H1 (cell line): ENCODE data around the gene IL17A. TPM values are rescaled to one million over a fixed set of nuclear protein-coding genes. Genes with fewer than 3 reads are reported as not detected.

Source experiments
- CTCF ChIA-PET: fragments of 300-600 bp; sonication (Branson Sonifier 250); formaldehyde crosslinking; loops from one replicate; lab custom pipeline; 2021; ENCODE audit not compliant: partially characterized antibody; lab: Charles Lee
- POLR2A ChIA-PET: fragments of 300-600 bp; sonication (Branson Sonifier 250); formaldehyde crosslinking; loops from one replicate; lab custom pipeline; 2021; ENCODE audit warnings: inconsistent platforms; ENCODE audit not compliant: partially characterized antibody; lab: Charles Lee
- DNase-seq, 2 experiments: peaks; one replicate each; pipeline versions ENCODE4 v3.0.0 to v3.0.0-alpha.2; 2010 to 2022; ENCODE audit warnings: low spot score in 2 of 2, low read depth in 1 of 2, mixed read lengths in 1 of 2
- FAIRE-seq: peaks from 2 replicates; lab custom pipeline; 2011; peaks lifted over from hg19 to GRCh38; lab: Jason Lieb, UNC
- H2AFZ ChIP-seq: 2 replicates; pipeline ENCODE4 v1.8.1; 2012; ENCODE audit warnings: low read length, inconsistent platforms
- H2AK5ac ChIP-seq: 2 replicates; pipeline ENCODE4 v1.6.1; 2013; ENCODE audit warnings: low read depth, low read length
- H2BK120ac ChIP-seq: replicated peaks from 2 replicates; pipeline ENCODE3; 2013; ENCODE audit warnings: low read depth, low read length, inconsistent platforms
- H2BK12ac ChIP-seq: 2 replicates; pipeline ENCODE4 v1.6.1; 2013; ENCODE audit warnings: low read depth, low read length
- H2BK15ac ChIP-seq: 2 replicates; pipeline ENCODE4 v1.6.1; 2013; ENCODE audit warnings: low read length
- H2BK20ac ChIP-seq: 2 replicates; pipeline ENCODE4 v1.6.1; 2013; ENCODE audit warnings: low read length
- H2BK5ac ChIP-seq: 2 replicates; pipeline ENCODE4 v1.6.1; 2013; ENCODE audit warnings: low read depth, low read length
- H3K14ac ChIP-seq: 2 replicates; pipeline ENCODE4 v1.6.1; 2013; ENCODE audit warnings: inconsistent platforms; ENCODE audit not compliant: insufficient read length
- H3K18ac ChIP-seq: 2 replicates; pipeline ENCODE4 v1.6.1; 2013; ENCODE audit warnings: low read length; ENCODE audit errors: extremely low read depth
- H3K23ac ChIP-seq: 2 replicates; pipeline ENCODE4 v1.6.1; 2013; ENCODE audit warnings: inconsistent platforms; ENCODE audit not compliant: insufficient read length
- H3K23me2 ChIP-seq: 2 replicates; pipeline ENCODE4 v1.6.1; 2013; ENCODE audit warnings: low read depth, low read length
- H3K27ac ChIP-seq: 2 replicates; pipeline ENCODE4 v1.6.1; 2011; ENCODE audit warnings: low read depth, low read length, inconsistent platforms
- H3K27me3 ChIP-seq, 4 experiments: replicated peaks in 1 of 4; 1 replicate in 1 of 4; 2 replicates in 3 of 4; pipeline versions ENCODE4 v1.6.1 to v1.8.1; 2011 to 2013; ENCODE audit warnings: low read length in 3 of 4, mild to moderate bottlenecking in 3 of 4, inconsistent platforms in 2 of 4, mixed read lengths in 2 of 4, moderate library complexity in 1 of 4; ENCODE audit not compliant: control insufficient read depth in 3 of 4, insufficient read depth in 3 of 4; ENCODE audit errors: extremely low read depth in 1 of 4
- H3K36me3 ChIP-seq, 4 experiments: 2 replicates each; pipeline versions ENCODE4 v1.6.1 to v1.8.1; 2011 to 2013; ENCODE audit warnings: mild to moderate bottlenecking in 4 of 4, low read length in 3 of 4, moderate library complexity in 2 of 4, control low read depth in 1 of 4, inconsistent platforms in 1 of 4; ENCODE audit not compliant: insufficient read depth in 4 of 4, control insufficient read depth in 2 of 4
- H3K4ac ChIP-seq: replicated peaks from 2 replicates; pipeline ENCODE3; 2013; ENCODE audit warnings: low read length, low read depth, mixed read lengths, inconsistent platforms; ENCODE audit not compliant: insufficient read length
- H3K4me1 ChIP-seq, 4 experiments: replicated peaks in 1 of 4; 1 replicate in 1 of 4; 2 replicates in 3 of 4; pipeline versions ENCODE4 v1.6.1 to v1.8.1; 2011 to 2013; ENCODE audit warnings: low read length in 3 of 4, inconsistent platforms in 2 of 4, mixed read lengths in 1 of 4; ENCODE audit not compliant: insufficient read depth in 4 of 4, control insufficient read depth in 3 of 4
- H3K4me2 ChIP-seq, 2 experiments: 2 replicates each; pipeline versions ENCODE4 v1.6.1 to v1.8.1; 2011 to 2013; ENCODE audit warnings: low read depth in 2 of 2, low read length in 2 of 2, control low read depth in 1 of 2, inconsistent platforms in 1 of 2, mild to moderate bottlenecking in 1 of 2; ENCODE audit not compliant: insufficient read depth in 1 of 2
- H3K4me3 ChIP-seq, 4 experiments: fragments of 200-600, 300-600 bp in 1 of 4; sonication (generic), shearing (Covaris generic), sonication (Bioruptor Twin) in 1 of 4; 2 replicates each; pipeline versions ENCODE4 v1.5.1 to v1.8.1; 2011 to 2016; ENCODE audit warnings: low read length in 4 of 4, low read depth in 3 of 4, control low read depth in 2 of 4, inconsistent platforms in 2 of 4, mild to moderate bottlenecking in 2 of 4, mixed read lengths in 1 of 4, moderate library complexity in 1 of 4; ENCODE audit not compliant: insufficient read depth in 2 of 4; ENCODE audit errors: extremely low read depth in 1 of 4
- H3K56ac ChIP-seq: replicated peaks from 2 replicates; pipeline ENCODE3; 2013; ENCODE audit warnings: low read depth, mild to moderate bottlenecking, mixed read lengths, low read length, inconsistent platforms; ENCODE audit not compliant: insufficient read length
- H3K79me1 ChIP-seq: 2 replicates; pipeline ENCODE4 v1.6.1; 2013; ENCODE audit warnings: low read depth, low read length, control low read depth
- H3K79me2 ChIP-seq, 2 experiments: 2 replicates each; pipeline versions ENCODE4 v1.6.1 to v1.8.1; 2012 to 2013; ENCODE audit warnings: low read length in 2 of 2, mild to moderate bottlenecking in 2 of 2, inconsistent platforms in 1 of 2; ENCODE audit not compliant: insufficient read depth in 2 of 2, control insufficient read depth in 1 of 2
- H3K9ac ChIP-seq, 4 experiments: replicated peaks in 1 of 4; 1 replicate in 1 of 4; 2 replicates in 3 of 4; pipeline versions ENCODE4 v1.6.1 to v1.8.1; 2011 to 2013; ENCODE audit warnings: low read depth in 3 of 4, low read length in 3 of 4, control low read depth in 2 of 4, mild to moderate bottlenecking in 2 of 4, moderate library complexity in 2 of 4, inconsistent platforms in 1 of 4; ENCODE audit errors: extremely low read depth in 1 of 4
- H3K9me3 ChIP-seq, 2 experiments: 2 replicates each; pipeline versions ENCODE4 v1.6.1 to v1.8.1; 2012 to 2013; ENCODE audit warnings: mild to moderate bottlenecking in 2 of 2, moderate library complexity in 2 of 2, control low read depth in 1 of 2, inconsistent platforms in 1 of 2, low read depth in 1 of 2, low read length in 1 of 2, mixed read lengths in 1 of 2; ENCODE audit not compliant: insufficient read depth in 2 of 2
- H4K20me1 ChIP-seq, 2 experiments: replicated peaks in 1 of 2; 2 replicates each; pipeline versions ENCODE3 to v1.8.1; 2011 to 2013; ENCODE audit warnings: inconsistent platforms in 2 of 2, low read length in 2 of 2, mild to moderate bottlenecking in 1 of 2; ENCODE audit not compliant: insufficient read depth in 2 of 2, control insufficient read depth in 1 of 2
- H4K5ac ChIP-seq: 2 replicates; pipeline ENCODE4 v1.6.1; 2013; ENCODE audit warnings: low read length, low read depth, mixed read lengths, inconsistent platforms; ENCODE audit not compliant: insufficient read length
- H4K8ac ChIP-seq: 2 replicates; pipeline ENCODE4 v1.8.0; 2013; ENCODE audit warnings: mild to moderate bottlenecking, moderate library complexity, low read length, inconsistent platforms; ENCODE audit not compliant: insufficient read depth; ENCODE audit errors: extremely low read depth
- H4K91ac ChIP-seq: replicated peaks from 2 replicates; pipeline ENCODE3; 2013; ENCODE audit warnings: low read length, mixed read lengths, inconsistent platforms; ENCODE audit not compliant: insufficient read length
- CREB1 ChIP-seq: IDR thresholded peaks from 2 replicates; pipeline ENCODE4 v1.6.1; 2012; ENCODE audit warnings: inconsistent platforms
- EP300 ChIP-seq, 2 experiments: IDR thresholded peaks; 1 replicate in 1 of 2; 2 replicates in 1 of 2; pipeline ENCODE4 v1.6.1; 2011 to 2012; ENCODE audit warnings: low read depth in 2 of 2, low read length in 2 of 2, mild to moderate bottlenecking in 2 of 2, borderline replicate concordance in 1 of 2, inconsistent platforms in 1 of 2, moderate library complexity in 1 of 2
- GTF2F1 ChIP-seq: IDR thresholded peaks from 2 replicates; pipeline ENCODE4 v1.6.1; 2012; ENCODE audit warnings: low read depth, low read length, improper control_type of control experiment, borderline replicate concordance
- SIRT6 ChIP-seq: IDR thresholded peaks from one replicate; pipeline ENCODE4 v1.7.1; 2012; ENCODE audit warnings: low read length, inconsistent platforms
- SIX5 ChIP-seq: IDR thresholded peaks from 2 replicates; pipeline ENCODE4 v1.6.1; 2011; ENCODE audit warnings: mild to moderate bottlenecking, low read depth, low read length
- SP2 ChIP-seq: IDR thresholded peaks from 2 replicates; pipeline ENCODE4 v1.6.1; 2012; ENCODE audit warnings: mild to moderate bottlenecking, low read length, inconsistent platforms
- SUZ12 ChIP-seq: fragments of 200-600 bp; sonication (generic); IDR thresholded peaks from 2 replicates; pipeline ENCODE4 v1.6.1; 2012; ENCODE audit warnings: mild to moderate bottlenecking, inconsistent platforms, low read length, moderate library complexity, mixed read lengths
- ZNF274 ChIP-seq: IDR thresholded peaks from 2 replicates; pipeline ENCODE4 v1.7.0; 2012; ENCODE audit warnings: low read length, borderline replicate concordance; ENCODE audit errors: extremely low read depth
- WGBS, 2 experiments: shearing (Covaris generic) in 1 of 2; methylation state at CpG; one replicate each; pipeline versions ENCODE4 v1.1.6 to v1.1.7; 2013 to 2015; ENCODE audit warnings: low lambda C conversion rate in 2 of 2, mixed read lengths in 2 of 2, inconsistent platforms in 1 of 2, low coverage in 1 of 2, missing lambda C conversion rate in 1 of 2; ENCODE audit not compliant: insufficient replicate concordance in 2 of 2, insufficient coverage in 1 of 2, insufficient read length in 1 of 2; ENCODE audit errors: extremely low coverage in 1 of 2, missing lambda C conversion rate in 1 of 2; 5-methylcytosine and 5-hydroxymethylcytosine counted together
- polyA plus RNA-seq, 7 experiments: library from polyadenylated mRNA; depleted of rRNA in 3 of 7; stranded (reverse) in 5 of 7; unstranded in 2 of 7; fragments of >200 nt in 5 of 7; fragments of 200-250 nt in 2 of 7; gene quantifications; 1 replicate in 5 of 7; 2 replicates in 1 of 7; 4 replicates in 1 of 7; pipeline versions ENCODE4 v1.2.1 to v1.2.3, GENCODE V29; 2011 to 2013; ENCODE audit warnings: missing spikeins in 2 of 7, mixed read lengths in 2 of 7
- total RNA-seq: library from RNA; stranded (reverse); fragmentation: NEBNext Ultra II Directional; extraction: Animal tissue kit (Norgen Biotek cat#: 25700); gene quantifications from 2 replicates; pipeline ENCODE4 v1.2.1, GENCODE V29; 2021

The IL17A gene
- total and polyA plus RNA-seq, 2 of the 8 experiments (the other 6 are each of a cell fraction or from before 2014, with no cell fraction given): not detected

- no peak for FAIRE-seq
- no peak for TF ChIP-seq EP300 (IDR thresholded peaks at IDR 0.05; ENCODE audit: borderline replicate concordance in 1 of 2, low read depth in 2 of 2, low read length in 2 of 2)
- TF ChIP-seq ZNF274: no peak
- no peak for TF ChIP-seq SUZ12
- no peak for TF ChIP-seq CREB1
- no peak for TF ChIP-seq GTF2F1
- TF ChIP-seq SIX5: no peak
- no peak for TF ChIP-seq SIRT6
- TF ChIP-seq SP2: no peak
- TF ChIP-seq, all 59 proteins: peak for 0
- H3K9ac ChIP-seq: no peak overlapping the region
- WGBS, 2 experiments: 95% methylated on average over 5 of the region's 5 CpGs; no CpG with 5 or more reads in 1 of the 2 experiments
- POLR2A ChIA-PET: no interaction called here
- H3K18ac ChIP-seq: no peak overlapping the region
- peaks cover 0 to 3% of the 10 kb centered on the region in 2 experiments; a peak in 2 of 4 replicates for H3K9me3 ChIP-seq
- DNase-seq: no peak
- no peak overlapping the region for H2BK20ac ChIP-seq
- no peak overlapping the region for H2BK15ac ChIP-seq
- H3K56ac ChIP-seq: no peak overlapping the region
- H3K4me2 ChIP-seq: no peak overlapping the region
- H3K4ac ChIP-seq: no peak overlapping the region
- H2AK5ac ChIP-seq: no peak overlapping the region; the same call in 1 of the 2 replicates
- no peak overlapping the region for H2BK120ac ChIP-seq
- CTCF ChIA-PET: interaction anchor here (1.1 kb wide), 1 partner anchor 48 kb away, joined by 3 read pairs; no protein-coding TSS in a partner anchor
- H4K20me1 ChIP-seq: no peaks in the 10 kb centered on the region
- no peak overlapping the region for H2BK5ac ChIP-seq
- peaks cover 0 to 7% (median 3%) of the 10 kb centered on the region in 4 experiments; a peak in 3 of 7 replicates for H3K4me1 ChIP-seq
- H3K23me2 ChIP-seq: no peaks in the 10 kb centered on the region; the same call in 1 of the 2 replicates
- H3K79me1 ChIP-seq: no peaks in the 10 kb centered on the region
- H3K27ac ChIP-seq: no peak overlapping the region
- H4K8ac ChIP-seq: no peak overlapping the region
- H3K23ac ChIP-seq: no peak overlapping the region
- no peak overlapping the region for H3K14ac ChIP-seq
- H3K36me3 ChIP-seq: no peaks in the 10 kb centered on the region
- H3K79me2 ChIP-seq: no peaks in the 10 kb centered on the region
- no peak overlapping the region for H2AFZ ChIP-seq
- H4K5ac ChIP-seq: no peak overlapping the region
- no peak overlapping the region for H4K91ac ChIP-seq
- no peak overlapping the region for H3K4me3 ChIP-seq
- H3K27me3 ChIP-seq: no peaks in the 10 kb centered on the region
- H2BK12ac ChIP-seq: no peak overlapping the region
Measured at GRCh38 chr6:52186480-52186879, 305 bp downstream of the IL17A start.
